Measurements from ENCODE around the gene DHODH. TPM values are rescaled to one million over a fixed set of nuclear protein-coding genes. Genes with fewer than 3 reads are reported as not detected.

Gene DHODH
- total and polyA plus RNA-seq, 2 of the 13 experiments (the other 11 are each of a cell fraction or from before 2014, with no cell fraction given), result 10.7 to 16.4 TPM

DNA sequence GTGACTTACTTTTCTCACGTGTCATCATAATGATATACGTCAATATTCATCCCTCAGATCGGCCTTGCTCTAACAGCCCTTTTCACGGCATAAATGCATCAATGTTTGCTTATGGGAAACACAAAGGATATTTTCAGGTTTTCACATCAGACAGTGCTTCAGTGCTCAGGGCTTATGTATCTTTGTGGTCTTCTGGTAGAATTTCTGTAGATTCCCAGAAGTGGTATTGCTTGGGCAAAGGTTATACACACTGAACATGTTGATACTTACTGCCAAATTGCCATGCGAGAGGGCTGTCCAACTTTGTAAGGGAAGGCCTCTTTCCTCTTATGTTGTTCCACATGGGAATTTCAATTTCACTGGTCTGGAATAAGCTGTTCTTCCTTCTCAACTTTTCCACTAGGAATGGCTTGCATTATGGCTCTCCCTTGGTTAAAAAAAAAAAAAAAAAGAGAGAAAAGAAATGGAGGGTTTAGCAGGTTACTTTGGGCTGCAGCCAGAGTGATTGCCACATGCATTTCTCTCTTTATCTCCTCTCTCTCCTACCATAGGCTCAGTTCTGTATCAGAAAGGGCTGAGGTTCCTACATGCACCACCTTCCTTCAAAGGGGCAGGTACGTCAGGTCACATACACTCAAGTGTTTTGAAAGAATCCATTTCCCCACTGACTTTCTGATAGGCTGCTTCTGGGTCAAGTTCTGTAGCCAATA, 19.3 kb downstream of the DHODH start (continued):
- no peak for TF ChIP-seq FOXA3 (CRISPR knock-in tag; IDR thresholded peaks at IDR 0.05)
- no peak for TF ChIP-seq CBX2 (IDR thresholded peaks at IDR 0.05; ENCODE audit: low read depth, low read length)
- TF ChIP-seq CBX2 (CRISPR knock-in tag; IDR thresholded peaks at IDR 0.05; ENCODE audit: low read depth), result no peak
- TF ChIP-seq, protein P1, sequence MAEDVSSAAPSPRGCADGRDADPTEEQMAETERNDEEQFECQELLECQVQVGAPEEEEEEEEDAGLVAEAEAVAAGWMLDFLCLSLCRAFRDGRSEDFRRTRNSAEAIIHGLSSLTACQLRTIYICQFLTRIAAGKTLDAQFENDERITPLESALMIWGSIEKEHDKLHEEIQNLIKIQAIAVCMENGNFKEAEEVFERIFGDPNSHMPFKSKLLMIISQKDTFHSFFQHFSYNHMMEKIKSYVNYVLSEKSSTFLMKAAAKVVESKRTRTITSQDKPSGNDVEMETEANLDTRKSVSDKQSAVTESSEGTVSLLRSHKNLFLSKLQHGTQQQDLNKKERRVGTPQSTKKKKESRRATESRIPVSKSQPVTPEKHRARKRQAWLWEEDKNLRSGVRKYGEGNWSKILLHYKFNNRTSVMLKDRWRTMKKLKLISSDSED (CRISPR knock-in tag; IDR thresholded peaks at IDR 0.05), result no peak
- TF ChIP-seq SSRP1 (CRISPR knock-in tag; IDR thresholded peaks at IDR 0.05), result no peak
- 0 out of 2 replicates have a peak, but pooled peaks have one; percentile 19 for TF ChIP-seq ZFY (CRISPR knock-in tag; IDR thresholded peaks at IDR 0.05)
- no peak for TF ChIP-seq KLF16 (CRISPR knock-in tag; IDR thresholded peaks at IDR 0.05)
- TF ChIP-seq NFKBIZ (CRISPR knock-in tag; IDR thresholded peaks at IDR 0.05), result peak; percentile 61; the same call in 1 of the 2 replicates
- peak; percentile 84 for TF ChIP-seq NCOA2 (CRISPR knock-in tag; IDR thresholded peaks at IDR 0.05)
- no peak for TF ChIP-seq ZNF678 (CRISPR knock-in tag; IDR thresholded peaks at IDR 0.05)
- TF ChIP-seq, protein P2, sequence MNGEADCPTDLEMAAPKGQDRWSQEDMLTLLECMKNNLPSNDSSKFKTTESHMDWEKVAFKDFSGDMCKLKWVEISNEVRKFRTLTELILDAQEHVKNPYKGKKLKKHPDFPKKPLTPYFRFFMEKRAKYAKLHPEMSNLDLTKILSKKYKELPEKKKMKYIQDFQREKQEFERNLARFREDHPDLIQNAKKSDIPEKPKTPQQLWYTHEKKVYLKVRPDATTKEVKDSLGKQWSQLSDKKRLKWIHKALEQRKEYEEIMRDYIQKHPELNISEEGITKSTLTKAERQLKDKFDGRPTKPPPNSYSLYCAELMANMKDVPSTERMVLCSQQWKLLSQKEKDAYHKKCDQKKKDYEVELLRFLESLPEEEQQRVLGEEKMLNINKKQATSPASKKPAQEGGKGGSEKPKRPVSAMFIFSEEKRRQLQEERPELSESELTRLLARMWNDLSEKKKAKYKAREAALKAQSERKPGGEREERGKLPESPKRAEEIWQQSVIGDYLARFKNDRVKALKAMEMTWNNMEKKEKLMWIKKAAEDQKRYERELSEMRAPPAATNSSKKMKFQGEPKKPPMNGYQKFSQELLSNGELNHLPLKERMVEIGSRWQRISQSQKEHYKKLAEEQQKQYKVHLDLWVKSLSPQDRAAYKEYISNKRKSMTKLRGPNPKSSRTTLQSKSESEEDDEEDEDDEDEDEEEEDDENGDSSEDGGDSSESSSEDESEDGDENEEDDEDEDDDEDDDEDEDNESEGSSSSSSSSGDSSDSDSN (CRISPR knock-in tag; IDR thresholded peaks at IDR 0.05), result no peak
- no peak for TF ChIP-seq TCF12 (IDR thresholded peaks at IDR 0.05)
- TF ChIP-seq TCF12 (CRISPR knock-in tag; IDR thresholded peaks at IDR 0.05), result no peak
- TF ChIP-seq BORCS8-MEF2B (CRISPR knock-in tag; IDR thresholded peaks at IDR 0.05), result no peak
- 0 out of 2 replicates have a peak, but pooled peaks have one; percentile 49 for TF ChIP-seq BCL6 (CRISPR knock-in tag; IDR thresholded peaks at IDR 0.05)
- TF ChIP-seq, protein P3, sequence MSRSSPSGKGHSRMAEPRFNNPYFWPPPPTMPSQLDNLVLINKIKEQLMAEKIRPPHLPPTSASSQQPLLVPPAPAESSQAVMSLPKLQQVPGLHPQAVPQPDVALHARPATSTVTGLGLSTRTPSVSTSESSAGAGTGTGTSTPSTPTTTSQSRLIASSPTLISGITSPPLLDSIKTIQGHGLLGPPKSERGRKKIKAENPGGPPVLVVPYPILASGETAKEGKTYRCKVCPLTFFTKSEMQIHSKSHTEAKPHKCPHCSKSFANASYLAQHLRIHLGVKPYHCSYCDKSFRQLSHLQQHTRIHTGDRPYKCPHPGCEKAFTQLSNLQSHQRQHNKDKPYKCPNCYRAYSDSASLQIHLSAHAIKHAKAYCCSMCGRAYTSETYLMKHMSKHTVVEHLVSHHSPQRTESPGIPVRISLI (CRISPR knock-in tag; IDR thresholded peaks at IDR 0.05; ENCODE audit: borderline replicate concordance), result 0 out of 2 replicates have a peak, but pooled peaks have one; percentile 14
- TF ChIP-seq GTF3A (CRISPR knock-in tag; conservative IDR thresholded peaks at IDR 0.05), result no peak
- peak; percentile 48; the same call in 1 of the 2 replicates for TF ChIP-seq PPARG (CRISPR knock-in tag; conservative IDR thresholded peaks at IDR 0.05)
- TF ChIP-seq, protein P4, sequence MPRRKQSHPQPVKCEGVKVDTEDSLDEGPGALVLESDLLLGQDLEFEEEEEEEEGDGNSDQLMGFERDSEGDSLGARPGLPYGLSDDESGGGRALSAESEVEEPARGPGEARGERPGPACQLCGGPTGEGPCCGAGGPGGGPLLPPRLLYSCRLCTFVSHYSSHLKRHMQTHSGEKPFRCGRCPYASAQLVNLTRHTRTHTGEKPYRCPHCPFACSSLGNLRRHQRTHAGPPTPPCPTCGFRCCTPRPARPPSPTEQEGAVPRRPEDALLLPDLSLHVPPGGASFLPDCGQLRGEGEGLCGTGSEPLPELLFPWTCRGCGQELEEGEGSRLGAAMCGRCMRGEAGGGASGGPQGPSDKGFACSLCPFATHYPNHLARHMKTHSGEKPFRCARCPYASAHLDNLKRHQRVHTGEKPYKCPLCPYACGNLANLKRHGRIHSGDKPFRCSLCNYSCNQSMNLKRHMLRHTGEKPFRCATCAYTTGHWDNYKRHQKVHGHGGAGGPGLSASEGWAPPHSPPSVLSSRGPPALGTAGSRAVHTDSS (CRISPR knock-in tag; conservative IDR thresholded peaks at IDR 0.05), result no peak
- TF ChIP-seq HOXA3 (CRISPR knock-in tag; IDR thresholded peaks at IDR 0.05), result no peak
- no peak for TF ChIP-seq ZNF782 (CRISPR knock-in tag; IDR thresholded peaks at IDR 0.05; ENCODE audit: borderline replicate concordance)
- no peak for TF ChIP-seq KLF15 (CRISPR knock-in tag; IDR thresholded peaks at IDR 0.05; ENCODE audit: borderline replicate concordance)
- TF ChIP-seq ZNF780A (CRISPR knock-in tag; IDR thresholded peaks at IDR 0.05), result no peak
- TF ChIP-seq ZNF367 (CRISPR knock-in tag; IDR thresholded peaks at IDR 0.05; ENCODE audit: borderline replicate concordance), result no peak
- 0 out of 2 replicates have a peak, but pooled peaks have one; percentile 32 for TF ChIP-seq SMAD3 (CRISPR knock-in tag; IDR thresholded peaks at IDR 0.05)
- TF ChIP-seq NR1H2 (CRISPR knock-in tag; IDR thresholded peaks at IDR 0.05; ENCODE audit: borderline replicate concordance, low read depth), result no peak
